ENCODE data around the gene PNPLA1. TPM values are rescaled to one million over a fixed set of nuclear protein-coding genes. Genes with fewer than 3 reads are reported as not detected.

Gene PNPLA1
- total and polyA plus RNA-seq, 2 donors (not counting 1 experiment from before 2014, with no cell fraction given): 0.02 TPM; not detected in 1

DNA sequence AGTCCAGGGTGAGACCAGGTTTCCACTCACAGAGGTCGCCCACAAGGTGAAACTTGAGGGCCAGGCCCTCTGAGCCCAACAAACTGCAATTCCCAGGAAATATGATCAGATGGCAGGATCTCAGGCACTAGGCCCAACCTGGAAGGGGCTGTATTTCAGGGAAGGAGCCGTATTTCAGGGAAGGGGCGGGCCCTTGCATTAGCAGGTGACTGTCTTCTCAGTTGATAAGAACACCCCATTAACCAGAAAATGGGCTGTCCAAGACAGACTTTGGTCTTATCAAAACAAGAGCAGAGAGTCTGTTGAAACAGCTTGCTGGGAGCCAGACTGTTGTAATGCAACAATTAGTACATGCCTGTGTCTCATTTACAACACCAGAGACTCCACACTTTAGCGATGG, 77.8 kb downstream of the PNPLA1 start:
- no peak overlapping the region for H3K4me2 ChIP-seq (ENCODE audit: extremely low read depth, insufficient read depth, low read length)
- H3K4me3 ChIP-seq (replicated peaks in 1 of 4; ENCODE audit: control extremely low read depth in 1 of 4, insufficient read depth in 1 of 4, low read depth in 3 of 4, low read length in 4 of 4): no peak overlapping the region
- peaks cover 2% of the 10 kb centered on the region for H3K27me3 ChIP-seq (ENCODE audit: control insufficient read depth, insufficient read depth, low read length)
- H4K20me1 ChIP-seq (ENCODE audit: control insufficient read depth, extremely low read depth, insufficient read depth, low read length): no peaks in the 10 kb centered on the region
- TF ChIP-seq, protein P1, sequence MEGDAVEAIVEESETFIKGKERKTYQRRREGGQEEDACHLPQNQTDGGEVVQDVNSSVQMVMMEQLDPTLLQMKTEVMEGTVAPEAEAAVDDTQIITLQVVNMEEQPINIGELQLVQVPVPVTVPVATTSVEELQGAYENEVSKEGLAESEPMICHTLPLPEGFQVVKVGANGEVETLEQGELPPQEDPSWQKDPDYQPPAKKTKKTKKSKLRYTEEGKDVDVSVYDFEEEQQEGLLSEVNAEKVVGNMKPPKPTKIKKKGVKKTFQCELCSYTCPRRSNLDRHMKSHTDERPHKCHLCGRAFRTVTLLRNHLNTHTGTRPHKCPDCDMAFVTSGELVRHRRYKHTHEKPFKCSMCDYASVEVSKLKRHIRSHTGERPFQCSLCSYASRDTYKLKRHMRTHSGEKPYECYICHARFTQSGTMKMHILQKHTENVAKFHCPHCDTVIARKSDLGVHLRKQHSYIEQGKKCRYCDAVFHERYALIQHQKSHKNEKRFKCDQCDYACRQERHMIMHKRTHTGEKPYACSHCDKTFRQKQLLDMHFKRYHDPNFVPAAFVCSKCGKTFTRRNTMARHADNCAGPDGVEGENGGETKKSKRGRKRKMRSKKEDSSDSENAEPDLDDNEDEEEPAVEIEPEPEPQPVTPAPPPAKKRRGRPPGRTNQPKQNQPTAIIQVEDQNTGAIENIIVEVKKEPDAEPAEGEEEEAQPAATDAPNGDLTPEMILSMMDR (conservative IDR thresholded peaks at IDR 0.05 in 1 of 2, IDR thresholded peaks at IDR 0.05 in 1 of 2; ENCODE audit: low read depth in 1 of 2, low read length in 2 of 2): no peak
- TF ChIP-seq EZH2 (IDR thresholded peaks at IDR 0.05; ENCODE audit: low read length, missing control alignments): no peak
- H3K27ac ChIP-seq (ENCODE audit: insufficient read depth, low read length): no peak overlapping the region
- DNase-seq (ENCODE audit: low read depth in 2 of 2): peak in 1 of 2 donors; percentile 80
- H3K36me3 ChIP-seq (ENCODE audit: control insufficient read depth, insufficient read depth, low read length): no peaks in the 10 kb centered on the region
- H3K9ac ChIP-seq (ENCODE audit: insufficient read depth, low read length): no peak overlapping the region
- no peaks in the 10 kb centered on the region for H3K79me2 ChIP-seq (ENCODE audit: control insufficient read depth, insufficient read depth, low read length)
- no peaks in the 10 kb centered on the region for H3K9me3 ChIP-seq (ENCODE audit: control insufficient read depth, insufficient read depth, low read depth, low read length)
- H3K4me1 ChIP-seq (ENCODE audit: control insufficient read depth, extremely low read depth, insufficient read depth, low read length): no peaks in the 10 kb centered on the region
- H2AFZ ChIP-seq (ENCODE audit: low read length): no peak overlapping the region

DNA sequence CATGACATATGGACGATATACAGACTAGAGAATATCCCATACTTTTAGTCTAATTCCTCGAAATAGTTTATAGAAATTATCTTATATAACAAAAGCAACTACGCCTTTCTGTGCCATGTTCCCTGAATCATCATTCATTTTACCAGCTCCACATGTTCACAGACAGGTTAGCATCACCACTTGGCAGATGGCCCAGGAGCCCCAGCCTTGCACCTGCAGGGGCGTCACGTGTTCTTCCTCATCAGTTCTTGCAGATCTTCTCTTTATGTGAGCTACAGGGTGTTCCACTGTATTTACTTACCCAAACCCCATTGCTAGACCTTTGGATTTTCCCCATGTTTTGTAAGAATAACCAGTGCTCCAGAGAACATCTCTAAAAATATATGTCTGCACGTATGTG, 79.4 kb downstream of the PNPLA1 start:
- no peak overlapping the region for H3K4me2 ChIP-seq (ENCODE audit: extremely low read depth, insufficient read depth, low read length)
- H3K27ac ChIP-seq (ENCODE audit: insufficient read depth, low read length): no peak overlapping the region
- no peaks in the 10 kb centered on the region for H4K20me1 ChIP-seq (ENCODE audit: control insufficient read depth, extremely low read depth, insufficient read depth, low read length)
- no peaks in the 10 kb centered on the region for H3K9me3 ChIP-seq (ENCODE audit: control insufficient read depth, insufficient read depth, low read depth, low read length)
- peaks cover 2% of the 10 kb centered on the region for H3K27me3 ChIP-seq (ENCODE audit: control insufficient read depth, insufficient read depth, low read length)
- H3K9ac ChIP-seq (ENCODE audit: insufficient read depth, low read length): no peak overlapping the region
- H3K79me2 ChIP-seq (ENCODE audit: control insufficient read depth, insufficient read depth, low read length): no peaks in the 10 kb centered on the region
- peak in 1 of 2 donors; percentile 24 for DNase-seq (ENCODE audit: low read depth in 2 of 2)
- no peak overlapping the region for H3K4me3 ChIP-seq (replicated peaks in 1 of 4; ENCODE audit: control extremely low read depth in 1 of 4, insufficient read depth in 1 of 4, low read depth in 3 of 4, low read length in 4 of 4)
- TF ChIP-seq, protein P1 (conservative IDR thresholded peaks at IDR 0.05 in 1 of 2, IDR thresholded peaks at IDR 0.05 in 1 of 2; ENCODE audit: low read depth in 1 of 2, low read length in 2 of 2): no peak
- TF ChIP-seq EZH2 (IDR thresholded peaks at IDR 0.05; ENCODE audit: low read length, missing control alignments): no peak
- no peak overlapping the region for H2AFZ ChIP-seq (ENCODE audit: low read length)
- no peaks in the 10 kb centered on the region for H3K4me1 ChIP-seq (ENCODE audit: control insufficient read depth, extremely low read depth, insufficient read depth, low read length)
- no peaks in the 10 kb centered on the region for H3K36me3 ChIP-seq (ENCODE audit: control insufficient read depth, insufficient read depth, low read length)

DNA sequence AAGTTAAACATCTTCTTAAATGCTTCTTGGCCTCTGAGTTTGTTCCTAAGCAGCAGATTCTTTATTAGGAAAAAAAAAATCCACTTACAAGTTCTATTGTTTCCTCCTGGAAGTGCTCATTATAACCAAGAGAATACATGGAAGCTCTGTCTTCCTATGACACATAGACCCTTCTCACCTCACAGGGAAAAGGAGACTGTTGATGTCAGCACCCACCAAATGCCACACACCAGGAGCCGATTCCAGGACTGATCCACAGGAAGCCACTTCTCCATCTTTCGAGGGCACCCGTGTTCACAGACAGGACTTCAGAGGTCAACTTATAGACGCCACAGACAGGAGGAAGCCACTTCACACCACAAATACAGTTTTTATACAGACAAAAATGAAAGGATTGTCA, 80.2 kb downstream of the PNPLA1 start:
- Histone ChIP-seq H3K27ac (ENCODE audit: insufficient read depth, low read length) (peak overlapping the region; percentile 25), H3K27me3 (ENCODE audit: control insufficient read depth, insufficient read depth, low read length) (peaks cover 2% of the 10 kb centered on the region), H2AFZ (ENCODE audit: low read length) (no peak overlapping the region), H3K9me3 (ENCODE audit: control insufficient read depth, insufficient read depth, low read depth, low read length) (no peaks in the 10 kb centered on the region), H3K79me2 (ENCODE audit: control insufficient read depth, insufficient read depth, low read length) (no peaks in the 10 kb centered on the region), H3K4me3 (replicated peaks in 1 of 4; ENCODE audit: control extremely low read depth in 1 of 4, insufficient read depth in 1 of 4, low read depth in 3 of 4, low read length in 4 of 4) (no peak overlapping the region), H3K36me3 (ENCODE audit: control insufficient read depth, insufficient read depth, low read length) (no peaks in the 10 kb centered on the region), H4K20me1 (ENCODE audit: control insufficient read depth, extremely low read depth, insufficient read depth, low read length) (no peaks in the 10 kb centered on the region), H3K9ac (ENCODE audit: insufficient read depth, low read length) (no peak overlapping the region), H3K4me1 (ENCODE audit: control insufficient read depth, extremely low read depth, insufficient read depth, low read length) (no peaks in the 10 kb centered on the region), H3K4me2 (ENCODE audit: extremely low read depth, insufficient read depth, low read length) (no peak overlapping the region)
- TF ChIP-seq, protein P1 (conservative IDR thresholded peaks at IDR 0.05 in 1 of 2, IDR thresholded peaks at IDR 0.05 in 1 of 2; ENCODE audit: low read depth in 1 of 2, low read length in 2 of 2): no peak
- TF ChIP-seq EZH2 (IDR thresholded peaks at IDR 0.05; ENCODE audit: low read length, missing control alignments): no peak
- peak in 1 of 2 donors; percentile 53 for DNase-seq (ENCODE audit: low read depth in 2 of 2)

All from fibroblast of lung (primary cell).